ENCODE measurements around the gene EXOC4. TPM values are rescaled to one million over a fixed set of nuclear protein-coding genes. Genes with fewer than 3 reads are reported as not detected.

The EXOC4 gene
- total and polyA plus RNA-seq, 7 experiments from 2014 or later = 44.1 to 106 (median 74.2) TPM

GRCh38 chr7:133836666-133837065, 583.8 kb downstream of the EXOC4 start:
- intact Hi-C loops (cut with micrococcal nuclease) = no loop called here
- Mint-ChIP-seq H3K4me1 (peaks cover 0 to 5% (median 0%) of the 10 kb centered on the region in 7 donors), H3K36me3 (peaks cover 4 to 41% (median 32%) of the 10 kb centered on the region in 5 donors), H3K9me3 (peaks cover 1 to 18% (median 9%) of the 10 kb centered on the region in 11 donors), H3K4me3 (no peak overlapping the region), H3K27ac (no peak overlapping the region), H3K27me3 (no peaks in the 10 kb centered on the region)
- Histone ChIP-seq H3K4me3 (ENCODE audit: low read length) (no peak overlapping the region), H3K4me1 (ENCODE audit: control insufficient read depth in 2 of 2, insufficient read depth in 2 of 2, low read length in 2 of 2) (no peaks in the 10 kb centered on the region), H3K9me3 (ENCODE audit: control insufficient read depth in 2 of 3, low read length in 3 of 3) (no peaks in the 10 kb centered on the region), H3K27me3 (ENCODE audit: control insufficient read depth in 2 of 2, insufficient read depth in 2 of 2, low read length in 2 of 2) (no peaks in the 10 kb centered on the region), H3K27ac (ENCODE audit: low read depth, low read length) (no peak overlapping the region), H3K36me3 (ENCODE audit: control insufficient read depth in 2 of 3, insufficient read depth in 3 of 3, low read length in 3 of 3) (no peaks in the 10 kb centered on the region)
- ChIA-PET POLR2A (no interaction called here), CTCF (no interaction called here)
- DNase-seq (no peak), ATAC-seq (no peak)

- H3K9me3 Mint-ChIP-seq = peaks cover 1 to 13% (median 5%) of the 10 kb centered on the region in 11 donors
- Histone ChIP-seq H3K27me3 (ENCODE audit: control insufficient read depth in 2 of 2, insufficient read depth in 2 of 2, low read length in 2 of 2) (no peaks in the 10 kb centered on the region), H3K9me3 (ENCODE audit: control insufficient read depth in 2 of 3, low read length in 3 of 3) (no peaks in the 10 kb centered on the region), H3K36me3 (ENCODE audit: control insufficient read depth in 2 of 3, insufficient read depth in 3 of 3, low read length in 3 of 3) (no peaks in the 10 kb centered on the region), H3K27ac (ENCODE audit: low read depth, low read length) (no peak overlapping the region), H3K4me1 (ENCODE audit: control insufficient read depth in 2 of 2, insufficient read depth in 2 of 2, low read length in 2 of 2) (no peaks in the 10 kb centered on the region), H3K4me3 (ENCODE audit: low read length) (no peak overlapping the region)
- ChIA-PET POLR2A (no interaction called here), CTCF (no interaction called here)
- H3K36me3 Mint-ChIP-seq = peaks cover 2 to 39% (median 27%) of the 10 kb centered on the region in 5 donors
- H3K27me3 Mint-ChIP-seq = no peaks in the 10 kb centered on the region
- H3K4me3 Mint-ChIP-seq = no peak overlapping the region
- H3K27ac Mint-ChIP-seq = peak overlapping the region in 1 of 9 donors; percentile 27
- H3K4me1 Mint-ChIP-seq = peaks cover 0 to 5% (median 0%) of the 10 kb centered on the region in 7 donors
- intact Hi-C loops (cut with micrococcal nuclease) = no loop called here
- no peak for DNase-seq
- no peak for ATAC-seq
These were observed 584.3 kb downstream of the EXOC4 start for GRCh38 chr7:133837224-133837623.

GRCh38 chr7:133839121-133839520, 586.2 kb downstream of the EXOC4 start:
- ATAC-seq = no peak
- H3K27me3 Mint-ChIP-seq = no peaks in the 10 kb centered on the region
- H3K4me1 ChIP-seq (ENCODE audit: control insufficient read depth in 2 of 2, insufficient read depth in 2 of 2, low read length in 2 of 2) = no peaks in the 10 kb centered on the region
- H3K9me3 ChIP-seq (ENCODE audit: control insufficient read depth in 2 of 3, low read length in 3 of 3) = no peaks in the 10 kb centered on the region
- H3K4me1 Mint-ChIP-seq = peaks cover 0 to 9% (median 0%) of the 10 kb centered on the region in 7 donors
- intact Hi-C loops (cut with micrococcal nuclease) = no loop called here
- POLR2A ChIA-PET = no interaction called here
- CTCF ChIA-PET = no interaction called here
- DNase-seq = no peak
- no peak overlapping the region for H3K27ac ChIP-seq (ENCODE audit: low read depth, low read length)
- no peaks in the 10 kb centered on the region for H3K36me3 ChIP-seq (ENCODE audit: control insufficient read depth in 2 of 3, insufficient read depth in 3 of 3, low read length in 3 of 3)
- no peak overlapping the region for H3K27ac Mint-ChIP-seq
- H3K4me3 ChIP-seq (ENCODE audit: low read length) = no peak overlapping the region
- peaks cover 0 to 39% (median 18%) of the 10 kb centered on the region in 5 donors for H3K36me3 Mint-ChIP-seq
- no peak overlapping the region for H3K4me3 Mint-ChIP-seq
- no peaks in the 10 kb centered on the region for H3K27me3 ChIP-seq (ENCODE audit: control insufficient read depth in 2 of 2, insufficient read depth in 2 of 2, low read length in 2 of 2)
- H3K9me3 Mint-ChIP-seq = peaks cover 0 to 9% (median 2%) of the 10 kb centered on the region in 11 donors

GRCh38 chr7:133843341-133843740, 590.5 kb downstream of the EXOC4 start:
- Mint-ChIP-seq H3K9me3 (peaks cover 0 to 9% (median 2%) of the 10 kb centered on the region in 11 donors), H3K4me3 (no peak overlapping the region), H3K4me1 (peaks cover 0 to 14% (median 4%) of the 10 kb centered on the region in 7 donors), H3K27me3 (no peaks in the 10 kb centered on the region), H3K27ac (no peak overlapping the region), H3K36me3 (peaks cover 0 to 33% (median 12%) of the 10 kb centered on the region in 5 donors)
- Histone ChIP-seq H3K27me3 (ENCODE audit: control insufficient read depth in 2 of 2, insufficient read depth in 2 of 2, low read length in 2 of 2) (no peaks in the 10 kb centered on the region), H3K4me1 (ENCODE audit: control insufficient read depth in 2 of 2, insufficient read depth in 2 of 2, low read length in 2 of 2) (no peaks in the 10 kb centered on the region), H3K36me3 (ENCODE audit: control insufficient read depth in 2 of 3, insufficient read depth in 3 of 3, low read length in 3 of 3) (no peaks in the 10 kb centered on the region), H3K27ac (ENCODE audit: low read depth, low read length) (no peak overlapping the region), H3K9me3 (ENCODE audit: control insufficient read depth in 2 of 3, low read length in 3 of 3) (no peaks in the 10 kb centered on the region), H3K4me3 (ENCODE audit: low read length) (no peak overlapping the region)
- intact Hi-C loops (cut with micrococcal nuclease) = no loop called here
- no peak for DNase-seq
- ATAC-seq = no peak
- CTCF ChIA-PET = no interaction called here
- POLR2A ChIA-PET = no interaction called here

GRCh38 chr7:133845005-133845404, 592.1 kb downstream of the EXOC4 start:
- Mint-ChIP-seq H3K4me1 (peaks cover 0 to 12% (median 4%) of the 10 kb centered on the region in 7 donors), H3K36me3 (peaks cover 0 to 35% (median 4%) of the 10 kb centered on the region in 5 donors), H3K27me3 (no peaks in the 10 kb centered on the region), H3K27ac (no peak overlapping the region), H3K4me3 (no peak overlapping the region), H3K9me3 (peaks cover 0 to 7% (median 2%) of the 10 kb centered on the region in 11 donors)
- no peaks in the 10 kb centered on the region for H3K9me3 ChIP-seq (ENCODE audit: control insufficient read depth in 2 of 3, low read length in 3 of 3)
- DNase-seq = no peak
- ChIA-PET POLR2A (interaction anchor here (0.7 kb wide), 1 partner anchor 34 kb away, joined by 3 read pairs; no protein-coding TSS in a partner anchor), CTCF (interaction anchor here (0.9 kb wide), 1 partner anchor 18 kb away, joined by 4 read pairs; no protein-coding TSS in a partner anchor)
- no peaks in the 10 kb centered on the region for H3K27me3 ChIP-seq (ENCODE audit: control insufficient read depth in 2 of 2, insufficient read depth in 2 of 2, low read length in 2 of 2)
- no peak overlapping the region for H3K27ac ChIP-seq (ENCODE audit: low read depth, low read length)
- H3K36me3 ChIP-seq (ENCODE audit: control insufficient read depth in 2 of 3, insufficient read depth in 3 of 3, low read length in 3 of 3) = no peaks in the 10 kb centered on the region
- no peak for ATAC-seq
- H3K4me3 ChIP-seq (ENCODE audit: low read length) = no peak overlapping the region
- H3K4me1 ChIP-seq (ENCODE audit: control insufficient read depth in 2 of 2, insufficient read depth in 2 of 2, low read length in 2 of 2) = no peaks in the 10 kb centered on the region
- intact Hi-C loops (cut with micrococcal nuclease) = no loop called here

GRCh38 chr7:133846203-133846945, 593.5 kb downstream of the EXOC4 start:
- peaks cover 0 to 4% (median 0%) of the 10 kb centered on the region in 11 donors for H3K9me3 Mint-ChIP-seq
- H3K27ac ChIP-seq (ENCODE audit: low read depth, low read length) = no peak overlapping the region
- H3K36me3 ChIP-seq (ENCODE audit: control insufficient read depth in 2 of 3, insufficient read depth in 3 of 3, low read length in 3 of 3) = no peaks in the 10 kb centered on the region
- no peaks in the 10 kb centered on the region for H3K4me1 ChIP-seq (ENCODE audit: control insufficient read depth in 2 of 2, insufficient read depth in 2 of 2, low read length in 2 of 2)
- ATAC-seq (no peak), DNase-seq (no peak)
- no peaks in the 10 kb centered on the region for H3K27me3 Mint-ChIP-seq
- H3K36me3 Mint-ChIP-seq = peaks cover 0 to 36% (median 2%) of the 10 kb centered on the region in 5 donors
- ChIA-PET POLR2A (no interaction called here), CTCF (interaction anchor here (0.9 kb wide), 1 partner anchor 19 kb away, joined by 4 read pairs; no protein-coding TSS in a partner anchor)
- no peaks in the 10 kb centered on the region for H3K9me3 ChIP-seq (ENCODE audit: control insufficient read depth in 2 of 3, low read length in 3 of 3)
- H3K4me1 Mint-ChIP-seq = peaks cover 0 to 8% (median 4%) of the 10 kb centered on the region in 7 donors
- intact Hi-C loops (cut with micrococcal nuclease) = no loop called here
- H3K4me3 ChIP-seq (ENCODE audit: low read length) = no peak overlapping the region
- no peaks in the 10 kb centered on the region for H3K27me3 ChIP-seq (ENCODE audit: control insufficient read depth in 2 of 2, insufficient read depth in 2 of 2, low read length in 2 of 2)
- no peak overlapping the region for H3K27ac Mint-ChIP-seq
- H3K4me3 Mint-ChIP-seq = no peak overlapping the region

Data from naive thymus-derived CD4-positive, alpha-beta T cell (primary cell).